ENCODE data around the gene PTPRE. TPM values are rescaled to one million over a fixed set of nuclear protein-coding genes. Genes with fewer than 3 reads are reported as not detected.

The PTPRE gene
- total and polyA plus RNA-seq, 10 of the 15 experiments (the other 5 are each of a cell fraction or from before 2014, with no cell fraction given): 2.9 to 7.6 (median 5.8) TPM

DNA sequence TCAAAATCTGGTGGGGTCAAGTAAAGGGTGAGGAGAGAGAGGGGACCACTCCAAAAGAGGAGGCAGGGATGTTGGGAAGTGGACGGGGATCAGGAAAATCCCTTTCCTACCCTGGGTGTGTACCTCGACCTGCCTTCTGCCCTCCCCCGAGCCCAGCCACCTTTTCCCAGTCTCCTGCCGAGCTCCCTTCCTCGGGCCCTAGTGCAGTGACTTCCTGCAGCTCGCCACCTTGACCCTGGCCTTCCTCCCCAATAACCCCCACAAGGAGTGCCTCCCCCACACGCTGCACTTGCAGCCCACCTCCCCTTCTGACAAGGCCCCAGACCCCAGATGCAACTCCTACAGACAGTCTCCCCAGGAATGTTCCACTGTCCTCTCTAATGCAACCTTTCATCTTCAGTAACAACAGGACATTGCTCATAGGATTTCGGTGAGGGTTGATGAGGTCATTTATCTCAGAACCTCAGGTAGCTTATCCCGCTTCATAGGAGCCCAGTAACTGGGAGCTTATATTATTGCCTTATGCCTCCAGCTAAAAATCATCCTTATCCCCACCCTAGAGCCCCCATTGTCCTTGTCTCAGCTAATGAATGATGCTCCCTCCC is 129.2 kb downstream of the PTPRE start:
- intact Hi-C loops (cut with micrococcal nuclease; ENCODE audit: unreplicated experiment): no loop called here
- FAIRE-seq: no peak

More for the DNA sequence above, 129.2 kb downstream of the PTPRE start:
- Histone ChIP-seq H3K4me2 (ENCODE audit: control insufficient read depth, insufficient read depth) (no peak overlapping the region), H3K9me3 (replicated peaks; ENCODE audit: control insufficient read depth, insufficient read depth, low read length) (no peaks in the 10 kb centered on the region), H3K4me1 (ENCODE audit: control insufficient read depth, insufficient read depth, low read length) (no peaks in the 10 kb centered on the region), H2AFZ (ENCODE audit: control insufficient read depth, low read depth, low read length) (no peak overlapping the region), H3K27ac (ENCODE audit: control insufficient read depth, insufficient read depth) (no peak overlapping the region), H4K20me1 (ENCODE audit: control insufficient read depth, insufficient read depth) (no peaks in the 10 kb centered on the region), H3K9ac (ENCODE audit: control insufficient read depth, insufficient read depth, low read length) (no peak overlapping the region), H3K4me3 (no peak overlapping the region), H3K36me3 (ENCODE audit: control insufficient read depth in 2 of 2, insufficient read depth in 2 of 2, low read length in 1 of 2) (no peaks in the 10 kb centered on the region), H3K79me2 (ENCODE audit: control insufficient read depth, insufficient read depth, low read length) (no peaks in the 10 kb centered on the region), H3K27me3 (replicated peaks in 1 of 2; ENCODE audit: control insufficient read depth in 2 of 2, insufficient read depth in 2 of 2, low read length in 1 of 2) (no peaks in the 10 kb centered on the region; a peak in 1 of 4 replicates)
- BruUV-seq (replicated peaks): no TSS peak
- RAD21 ChIA-PET (ENCODE audit: unreplicated experiment): interaction anchor here (0.7 to 5.8 kb wide), 12 partner anchors 8 to 130 kb away, joined by 3 to 103 read pairs (median 8); no protein-coding TSS in a partner anchor
- CTCF ChIA-PET: interaction anchor here (1.0 to 6.2 kb wide), 21 partner anchors 10 to 320 kb away, joined by 3 to 277 read pairs (median 6); partner anchors contain the start of gene PTPRE
- no peak for TF ChIP-seq EP300 (IDR thresholded peaks at IDR 0.05; ENCODE audit: borderline replicate concordance in 1 of 2, control insufficient read depth in 1 of 2, low read depth in 2 of 2, low read length in 2 of 2)
- no peak for TF ChIP-seq NFYB (IDR thresholded peaks at IDR 0.05; ENCODE audit: insufficient read depth, low read depth, low read length)
- no peak for TF ChIP-seq IKZF2 (IDR thresholded peaks at IDR 0.05)
- no peak for TF ChIP-seq ASH2L (IDR thresholded peaks at IDR 0.05; ENCODE audit: borderline replicate concordance, low read depth)
- TF ChIP-seq, protein P1, sequence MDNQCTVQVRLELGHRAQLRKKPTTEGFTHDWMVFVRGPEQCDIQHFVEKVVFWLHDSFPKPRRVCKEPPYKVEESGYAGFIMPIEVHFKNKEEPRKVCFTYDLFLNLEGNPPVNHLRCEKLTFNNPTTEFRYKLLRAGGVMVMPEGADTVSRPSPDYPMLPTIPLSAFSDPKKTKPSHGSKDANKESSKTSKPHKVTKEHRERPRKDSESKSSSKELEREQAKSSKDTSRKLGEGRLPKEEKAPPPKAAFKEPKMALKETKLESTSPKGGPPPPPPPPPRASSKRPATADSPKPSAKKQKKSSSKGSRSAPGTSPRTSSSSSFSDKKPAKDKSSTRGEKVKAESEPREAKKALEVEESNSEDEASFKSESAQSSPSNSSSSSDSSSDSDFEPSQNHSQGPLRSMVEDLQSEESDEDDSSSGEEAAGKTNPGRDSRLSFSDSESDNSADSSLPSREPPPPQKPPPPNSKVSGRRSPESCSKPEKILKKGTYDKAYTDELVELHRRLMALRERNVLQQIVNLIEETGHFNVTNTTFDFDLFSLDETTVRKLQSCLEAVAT (IDR thresholded peaks at IDR 0.05): no peak
- in situ Hi-C loops (cut with MboI): no loop called here
- 41% methylated on average over 9 of the region's 9 CpGs for WGBS (ENCODE audit: insufficient coverage, insufficient replicate concordance, low lambda C conversion rate, missing lambda C conversion rate)
- POLR2A ChIA-PET: interaction anchor here (0.6 to 1.9 kb wide), 3 partner anchors 11 to 33 kb away, joined by 3 to 5 read pairs (median 5); no protein-coding TSS in a partner anchor
- no peak for ATAC-seq
- DNase-seq (ENCODE audit: low read depth, low spot score): no peak
- SMC1A ChIA-PET (ENCODE audit: uncharacterized antibody, unreplicated experiment): interaction anchor here (0.9 to 5.6 kb wide), 19 partner anchors 9 to 113 kb away, joined by 3 to 128 read pairs (median 4); no protein-coding TSS in a partner anchor
